PFSK-1 (cell line): ENCODE data around the gene CYB561D1.

Experiments
- POLR2AphosphoS5 ChIP-seq: IDR thresholded peaks from 2 replicates; pipeline ENCODE4 v1.6.1; 2012; ENCODE audit warnings: low read depth, mild to moderate bottlenecking, control low read depth, low read length, moderate library complexity
- SIN3A ChIP-seq: IDR thresholded peaks from 2 replicates; pipeline ENCODE4 v1.6.1; 2012; ENCODE audit warnings: mild to moderate bottlenecking, low read length, moderate library complexity, borderline replicate concordance; ENCODE audit not compliant: insufficient read depth
- TAF1 ChIP-seq: IDR thresholded peaks from 2 replicates; pipeline ENCODE4 v1.6.1; 2012; ENCODE audit warnings: low read length, control low read depth, borderline replicate concordance; ENCODE audit not compliant: insufficient read depth
- TF ChIP-seq, protein P1 (sequence below), 2 experiments: IDR thresholded peaks; 2 replicates each; pipeline versions ENCODE4 v1.6.1 to v1.8.0; 2011 to 2012; ENCODE audit warnings: low read depth in 2 of 2, low read length in 2 of 2, control low read depth in 1 of 2, inconsistent platforms in 1 of 2, mild to moderate bottlenecking in 1 of 2, moderate library complexity in 1 of 2; ENCODE audit not compliant: insufficient read depth in 1 of 2

GRCh38 chr1:109483672-109484518 lies 10.0 kb upstream of the CYB561D1 start, which contains the start of gene ATXN7L2:
- peak; percentile 48; the same call in 1 of the 2 replicates for TF ChIP-seq POLR2AphosphoS5
- TF ChIP-seq, protein P1, sequence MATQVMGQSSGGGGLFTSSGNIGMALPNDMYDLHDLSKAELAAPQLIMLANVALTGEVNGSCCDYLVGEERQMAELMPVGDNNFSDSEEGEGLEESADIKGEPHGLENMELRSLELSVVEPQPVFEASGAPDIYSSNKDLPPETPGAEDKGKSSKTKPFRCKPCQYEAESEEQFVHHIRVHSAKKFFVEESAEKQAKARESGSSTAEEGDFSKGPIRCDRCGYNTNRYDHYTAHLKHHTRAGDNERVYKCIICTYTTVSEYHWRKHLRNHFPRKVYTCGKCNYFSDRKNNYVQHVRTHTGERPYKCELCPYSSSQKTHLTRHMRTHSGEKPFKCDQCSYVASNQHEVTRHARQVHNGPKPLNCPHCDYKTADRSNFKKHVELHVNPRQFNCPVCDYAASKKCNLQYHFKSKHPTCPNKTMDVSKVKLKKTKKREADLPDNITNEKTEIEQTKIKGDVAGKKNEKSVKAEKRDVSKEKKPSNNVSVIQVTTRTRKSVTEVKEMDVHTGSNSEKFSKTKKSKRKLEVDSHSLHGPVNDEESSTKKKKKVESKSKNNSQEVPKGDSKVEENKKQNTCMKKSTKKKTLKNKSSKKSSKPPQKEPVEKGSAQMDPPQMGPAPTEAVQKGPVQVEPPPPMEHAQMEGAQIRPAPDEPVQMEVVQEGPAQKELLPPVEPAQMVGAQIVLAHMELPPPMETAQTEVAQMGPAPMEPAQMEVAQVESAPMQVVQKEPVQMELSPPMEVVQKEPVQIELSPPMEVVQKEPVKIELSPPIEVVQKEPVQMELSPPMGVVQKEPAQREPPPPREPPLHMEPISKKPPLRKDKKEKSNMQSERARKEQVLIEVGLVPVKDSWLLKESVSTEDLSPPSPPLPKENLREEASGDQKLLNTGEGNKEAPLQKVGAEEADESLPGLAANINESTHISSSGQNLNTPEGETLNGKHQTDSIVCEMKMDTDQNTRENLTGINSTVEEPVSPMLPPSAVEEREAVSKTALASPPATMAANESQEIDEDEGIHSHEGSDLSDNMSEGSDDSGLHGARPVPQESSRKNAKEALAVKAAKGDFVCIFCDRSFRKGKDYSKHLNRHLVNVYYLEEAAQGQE (IDR thresholded peaks at IDR 0.05; ENCODE audit: insufficient read depth in 1 of 2, low read depth in 2 of 2, low read length in 2 of 2), result peak; percentile 26 to 37; a peak in 2 of 4 replicates
- peak; percentile 92 for TF ChIP-seq TAF1
- TF ChIP-seq SIN3A, result peak; percentile 69; the same call in 1 of the 2 replicates
